Activated T-helper 17 cell treated with anti-CD3 and anti-CD28 coated beads, Interleukin-2, amount 50 U/mL, for 72 hours (primary cell): ENCODE measurements around the gene ABHD17B. TPM values are rescaled to one million over a fixed set of nuclear protein-coding genes. Genes with fewer than 3 reads are reported as not detected.
"Not testable (repeated sequence)": the region's sequence is repeated elsewhere in the genome, so short reads cannot be mapped to it uniquely, and the experiment has no call there.

Experiments used
- ATAC-seq: fragments of 150-1000 bp; cut with Tn5 transposase; replicated peaks from 2 replicates; pipeline ENCODE4 v1.10.0; 2021; ENCODE audit warnings: mild to moderate bottlenecking, moderate library complexity
- H3K27ac Mint-ChIP-seq: one replicate; pipeline ENCODE4 v1.8.0; 2022; ENCODE audit warnings: mixed read lengths
- H3K27me3 Mint-ChIP-seq: one replicate; pipeline ENCODE4 v1.8.0; 2022; ENCODE audit warnings: mixed read lengths
- H3K36me3 Mint-ChIP-seq: one replicate; pipeline ENCODE4 v1.8.0; 2022; ENCODE audit warnings: low read depth, mild to moderate bottlenecking, mixed read lengths
- H3K4me1 Mint-ChIP-seq: one replicate; pipeline ENCODE4 v1.8.0; 2022; ENCODE audit warnings: mixed read lengths
- H3K4me3 Mint-ChIP-seq: one replicate; pipeline ENCODE4 v1.8.0; 2022; ENCODE audit warnings: mild to moderate bottlenecking, mixed read lengths
- H3K9me3 Mint-ChIP-seq: one replicate; pipeline ENCODE4 v1.8.0; 2022; ENCODE audit warnings: mixed read lengths
- total RNA-seq, 2 donors: library from RNA; stranded (reverse); gene quantifications; one replicate each; pipeline ENCODE4 v1.2.3, GENCODE V29; 2022

The ABHD17B gene
- total RNA-seq, 2 donors from 2014 or later, result 7.1 to 15.6 TPM

- H3K27ac Mint-ChIP-seq, result peak overlapping the region; percentile 40
- not testable (repeated sequence) for H3K36me3 Mint-ChIP-seq, H3K4me3 Mint-ChIP-seq, ATAC-seq, H3K27me3 Mint-ChIP-seq, H3K9me3 Mint-ChIP-seq
- peaks cover 29% of the 10 kb centered on the region for H3K4me1 Mint-ChIP-seq
Observed at GRCh38 chr9:71898756-71899155, 12.2 kb downstream of the ABHD17B start.

GRCh38 chr9:71897577-71897976 is 13.4 kb downstream of the ABHD17B start:
- no peaks in the 10 kb centered on the region for H3K9me3 Mint-ChIP-seq
- H3K27me3 Mint-ChIP-seq, result no peaks in the 10 kb centered on the region
- no peaks in the 10 kb centered on the region for H3K36me3 Mint-ChIP-seq
- H3K4me3 Mint-ChIP-seq, result no peak overlapping the region
- peaks cover 29% of the 10 kb centered on the region for H3K4me1 Mint-ChIP-seq
- peak overlapping the region; percentile 53 for H3K27ac Mint-ChIP-seq
- ATAC-seq, result peak; percentile 68

GRCh38 chr9:71896761-71897160 is 14.2 kb downstream of the ABHD17B start:
- Mint-ChIP-seq H3K27ac (no peak overlapping the region), H3K36me3 (no peaks in the 10 kb centered on the region), H3K4me1 (peaks cover 22% of the 10 kb centered on the region), H3K27me3 (no peaks in the 10 kb centered on the region), H3K4me3 (no peak overlapping the region), H3K9me3 (no peaks in the 10 kb centered on the region)
- no peak for ATAC-seq

GRCh38 chr9:71895955-71896354 is 15.0 kb downstream of the ABHD17B start:
- H3K36me3 Mint-ChIP-seq, result no peaks in the 10 kb centered on the region
- no peak overlapping the region for H3K27ac Mint-ChIP-seq
- no peaks in the 10 kb centered on the region for H3K9me3 Mint-ChIP-seq
- ATAC-seq, result no peak
- no peaks in the 10 kb centered on the region for H3K27me3 Mint-ChIP-seq
- H3K4me3 Mint-ChIP-seq, result no peak overlapping the region
- peaks cover 18% of the 10 kb centered on the region for H3K4me1 Mint-ChIP-seq

GRCh38 chr9:71895117-71895516 is 15.9 kb downstream of the ABHD17B start:
- H3K9me3 Mint-ChIP-seq, result no peaks in the 10 kb centered on the region
- ATAC-seq, result no peak
- no peaks in the 10 kb centered on the region for H3K27me3 Mint-ChIP-seq
- peaks cover 18% of the 10 kb centered on the region for H3K4me1 Mint-ChIP-seq
- H3K27ac Mint-ChIP-seq, result no peak overlapping the region
- no peak overlapping the region for H3K4me3 Mint-ChIP-seq
- no peaks in the 10 kb centered on the region for H3K36me3 Mint-ChIP-seq

GRCh38 chr9:71891557-71892189 is 19.3 kb downstream of the ABHD17B start:
- Mint-ChIP-seq H3K4me3 (no peak overlapping the region), H3K9me3 (no peaks in the 10 kb centered on the region), H3K36me3 (no peaks in the 10 kb centered on the region), H3K27ac (no peak overlapping the region), H3K27me3 (no peaks in the 10 kb centered on the region), H3K4me1 (peaks cover 16% of the 10 kb centered on the region)
- no peak for ATAC-seq

- no peak for ATAC-seq
- Mint-ChIP-seq H3K4me1 (peaks cover 11% of the 10 kb centered on the region), H3K27me3 (no peaks in the 10 kb centered on the region), H3K27ac (no peak overlapping the region), H3K36me3 (no peaks in the 10 kb centered on the region), H3K9me3 (no peaks in the 10 kb centered on the region), H3K4me3 (no peak overlapping the region)
Observed at GRCh38 chr9:71890042-71890679, 20.8 kb downstream of the ABHD17B start.

GRCh38 chr9:71887362-71887761 is 23.6 kb downstream of the ABHD17B start:
- H3K4me1 Mint-ChIP-seq, result peaks cover 11% of the 10 kb centered on the region
- peaks cover 12% of the 10 kb centered on the region for H3K9me3 Mint-ChIP-seq
- no peak overlapping the region for H3K27ac Mint-ChIP-seq
- no peak for ATAC-seq
- H3K4me3 Mint-ChIP-seq, result no peak overlapping the region
- no peaks in the 10 kb centered on the region for H3K27me3 Mint-ChIP-seq
- peaks cover 6% of the 10 kb centered on the region for H3K36me3 Mint-ChIP-seq

- H3K4me3 Mint-ChIP-seq, result no peak overlapping the region
- H3K36me3 Mint-ChIP-seq, result peaks cover 14% of the 10 kb centered on the region
- no peaks in the 10 kb centered on the region for H3K27me3 Mint-ChIP-seq
- H3K27ac Mint-ChIP-seq, result peak overlapping the region; percentile 5
- ATAC-seq, result no peak
- H3K9me3 Mint-ChIP-seq, result peaks cover 12% of the 10 kb centered on the region
- H3K4me1 Mint-ChIP-seq, result peaks cover 11% of the 10 kb centered on the region
Observed at GRCh38 chr9:71886541-71886940, 24.5 kb downstream of the ABHD17B start.

GRCh38 chr9:71886015-71886414 is 25.0 kb downstream of the ABHD17B start:
- H3K36me3 Mint-ChIP-seq, result peaks cover 18% of the 10 kb centered on the region
- H3K4me3 Mint-ChIP-seq, result no peak overlapping the region
- no peaks in the 10 kb centered on the region for H3K27me3 Mint-ChIP-seq
- peak overlapping the region; percentile 5 for H3K27ac Mint-ChIP-seq
- H3K9me3 Mint-ChIP-seq, result peaks cover 12% of the 10 kb centered on the region
- ATAC-seq, result peak; percentile 85
- H3K4me1 Mint-ChIP-seq, result peaks cover 11% of the 10 kb centered on the region

- peaks cover 11% of the 10 kb centered on the region for H3K4me1 Mint-ChIP-seq
- H3K27ac Mint-ChIP-seq, result peak overlapping the region; percentile 5
- H3K36me3 Mint-ChIP-seq, result peaks cover 21% of the 10 kb centered on the region
- no peaks in the 10 kb centered on the region for H3K27me3 Mint-ChIP-seq
- peaks cover 12% of the 10 kb centered on the region for H3K9me3 Mint-ChIP-seq
- no peak for ATAC-seq
- H3K4me3 Mint-ChIP-seq, result no peak overlapping the region
Observed at GRCh38 chr9:71885467-71885866, 25.5 kb downstream of the ABHD17B start.

- Mint-ChIP-seq H3K27ac (no peak overlapping the region), H3K27me3 (no peaks in the 10 kb centered on the region)
Observed at GRCh38 chr9:71884005-71884404, 27.0 kb downstream of the ABHD17B start.

GRCh38 chr9:71879644-71880174 is 31.3 kb downstream of the ABHD17B start:
- Mint-ChIP-seq H3K36me3 (peaks cover 25% of the 10 kb centered on the region), H3K27me3 (no peaks in the 10 kb centered on the region), H3K9me3 (peaks cover 36% of the 10 kb centered on the region), H3K4me1 (peaks cover 8% of the 10 kb centered on the region), H3K4me3 (no peak overlapping the region), H3K27ac (no peak overlapping the region)
- ATAC-seq, result no peak

More at GRCh38 chr9:71884005-71884404, 27.0 kb downstream of the ABHD17B start:
- Mint-ChIP-seq H3K4me1 (peaks cover 5% of the 10 kb centered on the region), H3K36me3 (peaks cover 21% of the 10 kb centered on the region), H3K9me3 (peaks cover 22% of the 10 kb centered on the region), H3K4me3 (no peak overlapping the region)
- ATAC-seq, result no peak

GRCh38 chr9:71878327-71879274 is 32.4 kb downstream of the ABHD17B start:
- Mint-ChIP-seq H3K27me3 (no peaks in the 10 kb centered on the region), H3K27ac (no peak overlapping the region), H3K4me1 (peaks cover 8% of the 10 kb centered on the region), H3K36me3 (peaks cover 33% of the 10 kb centered on the region), H3K4me3 (no peak overlapping the region), H3K9me3 (peaks cover 27% of the 10 kb centered on the region)
- no peak for ATAC-seq
